NCI-H2171 treated with DMSO at 0.1 percent for 48 hours (cell line): ENCODE results near the gene APCDD1.
"Not testable (repeated sequence)": the region's sequence is repeated elsewhere in the genome, so short reads cannot be mapped to it uniquely, and the experiment has no call there.

ENCODE experiments used
- DNase-seq: peaks from one replicate; lab custom pipeline; 2025; lab: John Stamatoyannopoulos, UW

Gene APCDD1

DNA sequence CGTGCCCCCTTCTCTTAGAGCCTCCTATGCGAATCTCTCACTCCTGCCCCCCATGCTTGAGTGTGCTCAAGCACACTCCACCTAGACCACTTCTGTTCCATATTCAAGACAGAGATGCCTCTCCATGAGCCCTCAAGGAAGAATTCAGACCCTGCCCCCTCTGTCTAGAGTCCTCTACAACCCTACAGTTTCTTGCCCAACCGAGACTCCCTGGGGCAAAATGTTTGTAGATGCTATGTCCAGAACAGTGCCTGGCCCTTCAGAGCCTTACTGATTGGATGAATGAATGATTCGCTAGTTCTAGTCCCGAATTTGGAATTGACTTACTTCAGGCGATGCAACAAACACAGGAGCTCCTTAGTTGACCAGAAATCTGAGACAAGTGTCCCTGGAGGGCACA, 8.7 kb downstream of the APCDD1 start:
- DNase-seq: no peak

DNA sequence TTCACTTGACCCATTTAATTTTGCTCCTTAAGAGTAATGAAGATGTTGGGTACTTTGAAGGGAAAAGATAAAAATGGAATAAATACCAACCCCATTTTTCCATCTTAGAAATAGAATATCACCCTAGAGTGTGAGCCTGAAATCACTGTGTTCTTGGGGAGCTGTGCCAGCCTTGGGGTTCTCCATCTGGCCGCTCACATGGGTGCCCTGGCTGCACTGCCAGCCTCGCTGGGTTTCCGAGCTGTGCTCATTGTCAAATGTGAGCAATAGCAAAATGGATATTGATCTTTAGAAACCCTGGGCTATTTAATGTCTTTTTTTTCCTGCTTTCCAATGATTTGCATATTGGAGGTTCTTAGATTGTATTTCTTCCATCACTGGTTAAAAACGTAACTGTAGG, 9.3 kb downstream of the APCDD1 start:
- no peak for DNase-seq

DNA sequence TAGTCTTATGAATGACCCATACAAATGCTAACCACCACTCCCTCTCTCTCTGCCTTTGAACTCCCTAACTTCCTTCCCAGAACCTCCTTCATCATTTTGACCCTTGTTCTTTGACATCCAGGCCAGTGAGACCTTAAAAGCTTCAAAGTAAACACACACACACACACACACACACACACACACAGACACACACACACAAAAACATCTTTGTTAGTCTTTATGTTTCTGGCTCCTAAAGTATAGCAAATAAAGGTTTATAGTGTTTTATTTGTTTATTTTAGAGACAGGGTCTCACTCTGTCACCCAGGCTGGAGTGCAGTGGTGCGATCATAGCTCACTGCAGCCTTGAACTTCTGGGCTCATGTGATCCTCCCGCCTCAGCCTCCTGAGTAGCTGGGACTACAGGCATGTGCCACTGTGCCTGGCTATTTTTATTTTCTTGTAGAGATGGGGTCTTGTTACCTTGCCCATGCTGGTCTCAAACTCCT, 9.8 kb downstream of the APCDD1 start:
- DNase-seq: not testable (repeated sequence)

- DNase-seq: peak; percentile 32
These were observed 10.9 kb downstream of the APCDD1 start for GRCh38 chr18:10465174-10465939.

GRCh38 chr18:10470429-10470828, 16.0 kb downstream of the APCDD1 start:
- no peak for DNase-seq

- no peak for DNase-seq
These were observed 17.1 kb downstream of the APCDD1 start for GRCh38 chr18:10471574-10471973.

DNA sequence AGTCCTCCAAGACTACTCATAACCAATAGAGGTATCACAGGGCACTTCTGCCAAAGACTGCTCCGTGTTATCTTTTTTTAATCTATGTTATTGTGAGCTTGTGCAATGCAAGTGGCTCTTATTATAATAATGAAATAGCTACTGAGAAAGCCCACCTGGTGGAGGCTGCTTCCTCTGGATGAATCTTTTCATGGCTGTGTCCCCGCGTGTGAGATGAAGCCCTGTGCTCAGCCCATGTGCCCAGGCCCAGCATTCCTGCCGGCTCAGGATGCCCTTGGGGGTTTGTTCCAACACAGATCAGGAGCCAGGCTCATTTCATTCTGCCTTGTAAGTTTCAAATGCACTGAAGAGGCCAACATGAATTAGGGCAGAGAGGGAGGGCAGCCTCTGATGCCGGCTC, 18.7 kb downstream of the APCDD1 start:
- no peak for DNase-seq

DNA sequence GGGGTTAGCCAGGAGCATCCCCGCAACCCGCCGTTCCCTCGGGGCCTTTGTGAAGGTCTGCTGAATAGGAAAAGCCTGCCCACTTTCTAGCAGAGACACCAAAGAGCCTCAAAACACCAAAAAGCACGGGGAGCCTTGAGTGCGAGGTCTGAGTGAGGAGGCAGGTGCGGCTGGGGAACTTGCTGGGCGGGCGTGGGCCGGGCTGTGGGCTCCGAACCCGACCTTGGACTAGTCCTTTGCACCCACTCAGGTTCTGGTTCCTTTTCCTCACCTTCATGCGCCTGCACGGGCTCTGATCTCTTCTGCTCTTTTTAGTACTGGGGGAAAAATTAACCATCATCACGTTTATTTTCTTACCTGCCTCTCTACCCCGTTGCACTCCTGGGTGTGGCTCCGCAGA, 19.9 kb downstream of the APCDD1 start:
- DNase-seq: no peak

- DNase-seq: no peak
These were observed 20.8 kb downstream of the APCDD1 start for GRCh38 chr18:10475276-10475653.

- DNase-seq: no peak
These were observed 21.3 kb downstream of the APCDD1 start for GRCh38 chr18:10475654-10476291.

- DNase-seq: peak; percentile 41
These were observed 21.9 kb downstream of the APCDD1 start for GRCh38 chr18:10476338-10476791.

DNA sequence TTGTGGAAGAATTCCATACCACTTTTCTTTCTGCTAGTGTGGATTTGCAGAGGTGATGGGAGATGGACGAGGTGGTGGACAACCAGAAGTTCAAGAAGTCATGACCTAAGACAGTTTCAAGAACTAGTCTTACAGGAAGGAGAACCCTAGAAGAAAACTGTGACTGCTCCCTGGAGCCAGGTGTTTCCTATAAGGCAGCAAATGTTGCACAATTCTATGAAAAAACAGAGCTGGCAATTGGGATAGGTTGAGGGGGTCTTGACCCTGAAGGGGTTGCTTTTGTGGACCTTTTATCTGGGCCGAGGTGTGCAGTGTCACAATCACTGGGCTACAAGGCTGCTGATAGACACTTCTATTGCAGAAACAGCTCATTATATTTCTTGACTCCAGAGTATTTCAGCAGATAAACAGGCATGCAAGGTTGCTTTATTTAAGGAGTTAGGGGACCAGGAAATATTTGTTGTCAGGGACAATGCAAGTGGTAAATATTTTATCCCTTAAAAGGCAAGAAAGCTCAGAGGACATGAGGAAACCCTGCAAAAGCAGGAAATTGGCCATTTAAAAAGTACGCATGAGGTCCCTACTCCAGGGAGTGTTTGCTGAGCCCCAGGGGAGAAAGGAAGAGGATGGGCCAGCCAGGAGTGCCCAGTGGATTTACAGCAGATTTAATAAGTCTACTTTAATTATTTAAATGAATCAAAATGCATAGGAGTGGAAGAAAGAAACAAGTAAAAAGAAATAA, 22.9 kb downstream of the APCDD1 start:
- no peak for DNase-seq

DNA sequence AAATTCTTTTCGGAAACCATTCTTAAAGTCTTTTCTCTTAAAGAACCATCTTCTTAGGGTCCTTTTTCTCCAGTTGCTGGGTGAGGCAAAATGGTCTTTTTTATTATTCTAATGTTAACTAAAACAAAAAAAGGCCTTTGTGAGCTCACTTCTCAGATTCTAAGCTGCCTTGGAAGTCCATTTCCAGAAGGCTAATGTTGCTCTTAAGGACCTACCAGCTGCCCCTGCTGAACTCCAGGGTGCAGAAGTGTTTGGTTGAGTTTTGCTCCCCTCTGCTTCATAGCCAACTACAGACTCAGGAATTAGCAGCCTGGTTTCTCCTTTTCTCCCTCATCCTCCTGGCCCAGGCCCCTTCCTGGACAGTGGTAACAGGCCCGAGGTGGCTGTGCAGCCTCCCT, 23.4 kb downstream of the APCDD1 start:
- DNase-seq: no peak

DNA sequence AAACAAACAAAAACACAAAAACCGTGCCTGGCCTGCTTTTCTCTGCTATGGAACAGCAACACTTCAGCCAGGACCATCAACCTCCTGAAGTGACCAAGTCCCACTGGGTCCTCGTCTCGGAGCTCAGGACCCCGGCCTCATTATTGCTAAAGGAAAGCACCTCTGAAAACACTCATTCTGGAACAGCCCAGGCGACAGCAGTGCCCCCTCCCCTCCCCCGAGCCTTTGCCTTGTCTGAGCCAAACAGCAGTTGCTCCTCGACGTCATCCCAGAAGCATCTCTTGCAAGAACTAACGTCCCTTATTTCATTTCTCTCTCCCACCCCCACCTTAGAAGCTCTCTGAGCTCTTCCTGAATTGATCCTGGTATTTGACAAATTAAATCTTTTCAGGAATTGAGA, 27.4 kb downstream of the APCDD1 start:
- DNase-seq: no peak

DNA sequence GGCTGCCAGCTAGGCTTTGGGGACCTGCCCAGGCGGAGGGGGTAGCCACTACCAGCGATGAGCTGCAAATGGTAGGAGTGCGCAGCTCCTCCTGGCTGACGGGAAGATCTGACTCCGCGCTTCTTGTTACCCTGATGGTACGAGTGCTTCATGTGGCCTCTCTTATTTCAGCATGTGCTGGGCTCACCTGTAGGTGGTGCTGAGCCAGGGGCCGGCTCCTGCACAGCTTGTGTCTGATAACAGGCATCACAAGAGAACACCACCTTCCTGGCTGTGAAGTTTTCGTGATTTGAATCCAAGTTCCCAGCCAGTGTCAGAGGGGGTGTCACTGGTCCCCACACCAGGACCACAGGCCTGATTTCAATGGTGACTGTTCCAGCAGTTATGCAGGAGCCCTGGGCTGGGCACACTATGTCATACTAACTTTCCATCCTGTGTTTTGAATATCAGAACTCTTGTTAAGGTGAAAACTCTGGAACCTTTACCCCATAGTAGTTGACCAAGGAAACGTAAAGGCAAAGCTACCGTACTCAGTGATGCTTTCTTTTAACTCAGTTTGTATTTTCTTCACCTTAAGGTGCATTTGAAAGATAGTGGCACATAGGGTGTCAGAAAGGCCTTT, 28.0 kb downstream of the APCDD1 start:
- no peak for DNase-seq

DNA sequence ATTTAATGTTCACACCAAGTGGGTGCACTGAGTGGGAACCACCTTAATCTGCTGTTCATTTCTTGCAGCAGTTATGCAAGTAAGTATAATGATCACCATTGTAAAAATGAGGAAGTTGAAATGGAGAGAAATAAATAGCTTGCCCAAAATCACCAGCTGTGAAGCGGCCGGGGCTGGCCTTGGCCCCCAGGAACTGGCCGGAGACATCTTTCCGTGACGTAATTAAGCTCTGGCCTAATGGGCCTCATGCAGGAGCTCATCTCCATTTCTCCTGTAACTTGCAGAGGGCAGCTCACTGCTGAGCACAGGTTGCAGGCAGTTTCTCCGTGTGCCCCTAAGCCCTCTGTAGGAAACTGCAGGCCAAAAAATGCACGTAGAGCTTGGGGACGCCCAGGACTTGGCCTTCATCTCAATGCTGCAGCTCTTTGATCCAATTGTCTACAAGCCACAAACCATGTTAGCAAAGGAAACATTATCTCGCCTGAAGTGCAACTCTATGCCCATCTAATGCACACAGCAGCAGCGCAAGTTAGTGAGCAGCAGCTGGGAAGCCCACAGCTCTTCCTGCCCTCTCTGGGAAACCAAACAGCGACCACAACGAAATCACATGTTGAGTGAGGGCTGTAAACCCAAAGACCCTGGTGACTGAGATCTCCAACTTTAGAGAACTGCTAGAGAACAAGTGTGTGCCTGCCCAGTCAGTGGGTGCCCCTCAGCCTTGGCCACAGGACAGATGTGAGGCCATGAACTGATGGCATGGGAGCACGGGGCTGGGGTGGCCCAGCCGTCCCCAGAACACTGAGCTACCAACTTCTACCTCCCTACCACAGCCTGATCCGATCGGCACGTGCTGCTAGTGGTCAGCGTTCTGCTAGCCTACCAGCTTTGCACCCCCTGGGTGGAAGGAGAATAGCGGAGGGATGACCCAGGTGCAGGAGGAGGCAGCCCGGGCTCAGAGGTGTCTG, 28.8 kb downstream of the APCDD1 start:
- no peak for DNase-seq

DNA sequence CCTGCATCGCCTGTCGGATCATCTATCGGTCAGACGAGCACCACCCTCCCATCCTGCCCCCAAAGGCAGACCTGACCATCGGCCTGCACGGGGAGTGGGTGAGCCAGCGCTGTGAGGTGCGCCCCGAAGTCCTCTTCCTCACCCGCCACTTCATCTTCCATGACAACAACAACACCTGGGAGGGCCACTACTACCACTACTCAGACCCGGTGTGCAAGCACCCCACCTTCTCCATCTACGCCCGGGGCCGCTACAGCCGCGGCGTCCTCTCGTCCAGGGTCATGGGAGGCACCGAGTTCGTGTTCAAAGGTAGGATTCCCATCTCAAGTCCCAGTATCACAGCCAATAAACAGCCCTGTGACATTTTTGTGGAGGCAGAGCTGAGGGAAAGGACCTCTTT, 31.0 kb downstream of the APCDD1 start:
- no peak for DNase-seq

DNA sequence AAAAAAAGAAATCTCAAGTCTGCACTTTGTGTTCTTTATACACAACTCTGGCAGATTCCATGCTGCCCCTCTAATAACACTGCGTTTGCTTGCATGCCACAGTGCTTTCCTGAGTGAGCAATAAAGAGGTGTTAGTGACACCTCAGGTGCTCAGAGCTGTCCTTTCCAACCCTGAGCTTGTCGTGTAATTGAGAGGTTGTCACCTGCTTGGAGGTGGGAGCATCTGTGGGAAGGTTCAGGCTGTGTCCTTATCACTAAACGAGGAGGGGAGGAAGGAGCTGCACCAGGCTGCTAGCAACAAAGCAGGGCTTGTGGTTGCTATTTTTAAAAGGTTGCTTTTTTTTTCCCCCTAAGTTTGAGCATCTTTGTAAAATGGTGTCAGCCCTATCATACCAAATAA, 31.9 kb downstream of the APCDD1 start:
- DNase-seq: peak; percentile 32

- DNase-seq: peak; percentile 83
These were observed 32.7 kb downstream of the APCDD1 start for GRCh38 chr18:10487154-10487553.

DNA sequence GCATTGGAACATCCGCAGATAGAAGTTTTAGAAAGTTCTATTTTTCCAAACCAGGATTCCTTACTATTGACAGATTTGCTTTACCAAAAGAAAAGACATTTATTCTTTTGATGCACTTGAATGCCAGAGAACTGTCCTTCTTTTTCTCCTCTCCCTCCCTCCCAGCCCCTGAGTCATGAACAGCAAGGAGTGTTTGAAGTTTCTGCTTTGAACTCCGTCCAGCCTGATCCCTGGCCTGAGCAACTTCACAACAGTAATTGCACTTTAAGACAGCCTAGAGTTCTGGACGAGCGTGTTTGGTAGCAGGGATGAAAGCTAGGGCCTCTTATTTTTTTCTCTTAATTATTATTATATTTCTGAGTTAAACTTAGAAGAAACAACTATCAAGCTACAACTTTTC, 33.6 kb downstream of the APCDD1 start:
- DNase-seq: no peak
